NCI-H2107 treated with DMSO at 0.1 percent for 48 hours (cell line): ENCODE results near the gene LIMCH1.
"Not testable (repeated sequence)": the region's sequence is repeated elsewhere in the genome, so short reads cannot be mapped to it uniquely, and the experiment has no call there.

Experiments
- DNase-seq: peaks from one replicate; lab custom pipeline; 2025; ENCODE audit not compliant: unreplicated experiment; lab: John Stamatoyannopoulos, UW

The LIMCH1 gene

GRCh38 chr4:41668024-41668423 is 130.1 kb downstream of the LIMCH1 start:
- no peak for DNase-seq

DNA sequence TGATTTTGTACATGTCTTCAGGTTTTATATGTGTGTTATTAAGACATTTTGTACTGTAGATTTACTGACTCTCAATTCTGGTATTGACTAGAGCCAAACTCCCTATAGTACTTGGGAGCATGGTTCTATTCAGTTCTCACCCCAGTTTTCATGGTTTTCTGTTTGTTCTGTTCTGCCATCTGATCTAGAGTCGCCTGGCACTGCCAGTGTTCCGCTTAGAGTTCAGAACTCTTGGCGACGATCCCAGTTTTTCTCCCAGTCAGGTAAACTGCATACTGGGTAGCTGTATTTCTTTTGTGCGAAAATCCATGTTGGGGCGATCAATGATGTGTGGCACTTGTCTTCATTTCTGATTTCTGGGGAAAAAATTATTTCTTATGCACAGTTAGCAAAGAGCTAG is 132.6 kb downstream of the LIMCH1 start:
- peak; percentile 36 for DNase-seq

DNA sequence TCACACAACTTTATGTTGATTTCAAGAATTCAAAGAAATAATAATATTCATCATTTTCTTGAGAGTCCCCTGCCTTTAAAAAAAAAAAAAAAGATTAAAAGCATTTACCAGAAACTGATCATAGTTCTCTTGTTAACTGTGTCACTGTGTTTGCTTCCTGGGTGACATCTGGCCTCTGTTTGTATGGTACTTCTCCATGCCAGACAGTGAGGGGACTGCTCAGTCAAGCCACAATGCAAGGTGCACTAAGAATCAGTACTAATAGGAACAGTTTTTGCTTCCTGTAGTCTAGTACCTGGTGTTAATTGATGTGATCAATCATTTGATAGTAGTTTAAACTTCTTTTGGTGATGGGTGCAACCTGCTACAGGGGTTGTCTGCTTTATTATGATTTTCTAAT is 133.0 kb downstream of the LIMCH1 start:
- no peak for DNase-seq

DNA sequence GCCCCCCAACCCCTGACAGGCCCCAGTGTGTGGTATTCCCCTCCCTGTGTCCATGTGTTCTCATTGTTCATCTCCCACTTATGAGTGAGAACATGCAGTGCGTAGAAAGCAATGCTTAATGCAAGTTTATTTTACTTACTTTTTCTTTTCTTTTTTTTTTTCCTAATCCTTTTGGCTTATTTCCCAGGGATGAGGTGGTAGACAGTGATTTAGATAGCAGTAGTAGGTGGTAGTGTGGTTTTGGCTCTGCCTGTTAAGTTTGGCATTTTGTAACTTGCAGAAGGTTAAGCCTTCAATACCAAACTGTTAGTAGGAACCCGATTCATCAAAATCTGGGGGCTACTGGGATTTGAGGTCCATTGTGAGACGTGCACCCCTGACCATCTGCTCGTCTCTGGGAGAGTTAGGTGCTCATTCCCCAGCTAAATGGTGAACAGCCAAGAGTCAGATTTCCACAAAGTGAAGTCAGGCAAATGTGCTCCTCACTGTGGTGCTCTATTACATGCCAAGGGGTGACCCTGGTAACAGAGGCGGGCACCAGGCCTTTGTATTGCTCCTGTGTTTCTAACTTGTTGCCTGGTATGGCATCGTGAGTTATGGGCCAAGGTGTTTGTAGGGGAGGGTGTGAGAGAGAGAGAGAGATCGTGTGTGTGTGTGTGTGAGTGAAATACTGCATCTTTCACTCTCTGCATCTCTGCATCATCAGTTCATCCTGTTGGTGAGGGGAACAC is 140.3 kb downstream of the LIMCH1 start:
- no peak for DNase-seq

GRCh38 chr4:41678951-41679350 is 141.0 kb downstream of the LIMCH1 start:
- DNase-seq, result no peak

DNA sequence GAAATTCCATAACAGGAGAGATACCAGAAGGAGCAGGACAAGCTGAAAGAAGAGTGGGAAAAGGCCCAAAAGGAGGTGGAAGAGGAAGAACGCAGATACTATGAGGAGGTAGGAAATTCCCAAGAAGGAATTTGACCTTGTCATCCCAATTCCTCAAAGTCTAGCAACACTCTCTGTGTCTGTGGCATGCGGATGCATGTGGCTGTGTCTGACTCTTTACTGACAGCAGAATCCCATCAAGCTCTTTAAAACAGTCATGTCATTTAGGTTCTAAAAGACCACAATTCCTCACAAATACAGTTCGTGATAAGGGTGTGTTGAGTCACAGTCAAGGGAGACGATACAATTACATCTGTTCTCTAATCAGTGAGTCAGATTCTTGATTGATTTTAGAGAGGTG is 142.0 kb downstream of the LIMCH1 start:
- DNase-seq, result no peak

- no peak for DNase-seq
Observed at GRCh38 chr4:41681054-41681453, 143.1 kb downstream of the LIMCH1 start.

GRCh38 chr4:41683326-41683725 is 145.4 kb downstream of the LIMCH1 start:
- DNase-seq, result no peak

DNA sequence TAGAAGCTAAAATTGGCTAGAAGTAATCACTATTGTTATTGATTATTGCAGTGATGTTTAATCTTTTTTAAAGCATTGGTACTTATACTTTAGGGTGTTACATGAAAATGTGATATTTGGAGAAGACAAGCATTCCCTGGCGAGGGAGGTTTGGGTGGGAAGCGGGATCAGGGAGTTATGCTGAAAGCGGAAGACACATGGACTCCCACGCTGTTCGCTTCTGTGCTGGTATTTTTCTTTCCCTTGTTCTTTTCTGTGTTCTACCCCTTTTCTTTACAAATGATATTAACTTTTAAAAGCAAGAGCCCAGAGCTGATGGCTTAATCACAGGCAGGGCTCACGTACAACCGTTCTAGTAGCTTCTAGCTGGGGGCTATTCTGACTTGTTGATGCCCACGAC is 148.9 kb downstream of the LIMCH1 start:
- DNase-seq, result no peak

GRCh38 chr4:41687971-41688370 is 150.0 kb downstream of the LIMCH1 start:
- no peak for DNase-seq

DNA sequence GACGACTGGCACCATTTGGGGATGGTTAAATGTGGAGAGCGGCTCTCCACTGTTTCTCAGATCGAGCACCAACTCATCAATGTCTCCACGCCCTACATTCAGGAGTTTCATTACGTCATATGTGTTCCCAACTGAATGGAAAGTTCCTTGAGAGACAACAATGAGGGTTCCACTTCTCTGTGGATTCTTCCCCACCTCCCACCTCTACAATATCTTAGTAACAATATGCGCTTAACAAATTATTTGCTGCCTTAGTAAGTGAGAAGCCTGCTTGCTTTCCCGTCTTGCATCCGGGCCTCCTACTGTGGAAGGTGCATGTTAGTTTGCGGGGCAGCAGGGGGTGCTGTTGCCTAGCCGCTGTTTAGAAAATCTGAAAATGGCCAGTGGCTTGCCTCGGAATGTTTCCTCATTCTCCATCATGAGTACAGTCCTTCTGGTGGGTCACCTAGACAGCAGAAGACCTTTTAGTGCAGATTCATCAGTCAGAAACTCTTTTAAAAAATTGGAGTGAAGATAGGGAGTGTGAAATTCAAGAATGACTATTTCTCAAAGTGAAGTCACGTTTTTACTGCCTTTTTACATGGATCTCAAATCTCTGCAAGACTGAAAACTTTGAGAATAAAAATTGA is 154.9 kb downstream of the LIMCH1 start:
- DNase-seq, result peak; percentile 56

GRCh38 chr4:41693629-41694028 is 155.7 kb downstream of the LIMCH1 start:
- no peak for DNase-seq

DNA sequence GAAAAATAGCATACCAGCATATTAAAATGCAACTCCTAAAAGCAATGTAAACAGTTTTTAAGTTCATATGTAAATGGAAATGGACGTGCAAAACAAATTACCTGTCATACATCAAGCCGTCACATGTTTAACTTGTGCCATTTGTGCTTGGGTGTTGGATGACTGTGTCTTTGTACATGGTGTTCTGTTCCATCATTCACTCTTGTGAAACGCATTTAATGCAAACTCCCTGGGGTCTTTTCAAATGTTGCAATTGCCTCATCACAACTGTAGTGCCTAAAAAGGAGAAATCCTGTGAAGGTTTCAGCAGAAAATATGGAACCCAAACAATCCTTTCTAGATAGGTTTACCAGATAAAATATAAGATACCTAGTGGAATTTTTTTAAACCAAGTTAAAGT is 158.2 kb downstream of the LIMCH1 start:
- DNase-seq, result no peak

GRCh38 chr4:41696763-41697162 is 158.8 kb downstream of the LIMCH1 start:
- no peak for DNase-seq

DNA sequence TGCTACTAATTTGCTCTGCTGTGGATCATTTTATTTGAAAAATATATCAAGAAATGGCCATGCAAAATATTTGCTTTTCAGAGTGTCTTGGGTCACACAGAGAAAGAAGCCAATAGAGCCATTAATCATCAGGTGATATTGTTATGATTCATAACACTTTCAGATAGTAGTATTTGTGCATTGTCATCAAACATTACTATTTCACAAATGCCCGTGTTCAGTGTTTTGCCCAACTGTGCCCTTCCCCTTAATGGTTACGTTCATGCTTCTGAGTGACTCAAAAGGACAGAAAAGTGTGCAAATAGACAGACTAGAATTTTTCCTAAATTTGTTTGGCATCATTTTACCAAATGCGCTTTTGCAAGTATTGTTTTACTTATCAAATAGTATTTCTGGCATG is 164.0 kb downstream of the LIMCH1 start:
- no peak for DNase-seq

DNA sequence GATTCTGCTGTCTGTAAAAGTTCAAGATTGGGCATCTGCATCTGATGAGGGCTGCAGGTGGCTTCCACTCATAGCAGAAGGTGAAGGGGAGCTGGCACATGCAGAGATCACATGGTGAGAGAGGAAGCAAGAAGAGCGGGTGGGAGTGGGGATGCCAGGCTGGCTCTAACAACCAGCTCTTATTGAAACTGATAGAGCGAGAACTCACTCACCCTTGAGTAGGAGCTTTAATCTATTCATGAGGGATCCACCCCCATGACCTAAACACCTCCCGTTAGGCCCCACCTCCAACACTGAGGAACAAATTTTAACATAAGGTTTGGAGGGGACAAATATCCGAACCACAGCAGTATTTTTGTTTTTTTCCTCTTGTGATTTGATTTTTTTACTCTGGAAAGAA is 164.8 kb downstream of the LIMCH1 start:
- DNase-seq, result no peak

GRCh38 chr4:41703785-41704184 is 165.8 kb downstream of the LIMCH1 start:
- no peak for DNase-seq

- DNase-seq, result peak; percentile 30
Observed at GRCh38 chr4:41709844-41710481, 172.0 kb downstream of the LIMCH1 start.

DNA sequence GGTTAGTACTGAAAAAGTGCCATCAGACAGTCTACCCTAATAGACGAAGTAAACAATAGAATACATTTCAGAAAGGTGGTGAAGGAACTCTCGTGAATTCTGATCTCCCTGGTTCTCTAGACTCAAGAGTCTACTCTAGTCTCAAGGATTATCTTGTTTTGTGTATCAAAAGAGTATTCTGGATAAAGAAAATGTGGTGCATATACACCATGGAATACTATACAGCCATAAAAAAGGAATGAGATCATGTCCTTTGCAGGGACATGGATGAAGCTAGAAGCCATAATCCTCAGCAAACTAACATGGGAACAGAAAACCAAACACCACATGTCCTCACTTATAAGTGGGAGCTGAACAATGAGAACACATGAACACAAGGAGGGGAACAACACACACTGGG is 173.7 kb downstream of the LIMCH1 start:
- DNase-seq, result not testable (repeated sequence)

- DNase-seq, result no peak
Observed at GRCh38 chr4:41712425-41712824, 174.5 kb downstream of the LIMCH1 start.

GRCh38 chr4:41713768-41714167 is 175.8 kb downstream of the LIMCH1 start:
- no peak for DNase-seq

DNA sequence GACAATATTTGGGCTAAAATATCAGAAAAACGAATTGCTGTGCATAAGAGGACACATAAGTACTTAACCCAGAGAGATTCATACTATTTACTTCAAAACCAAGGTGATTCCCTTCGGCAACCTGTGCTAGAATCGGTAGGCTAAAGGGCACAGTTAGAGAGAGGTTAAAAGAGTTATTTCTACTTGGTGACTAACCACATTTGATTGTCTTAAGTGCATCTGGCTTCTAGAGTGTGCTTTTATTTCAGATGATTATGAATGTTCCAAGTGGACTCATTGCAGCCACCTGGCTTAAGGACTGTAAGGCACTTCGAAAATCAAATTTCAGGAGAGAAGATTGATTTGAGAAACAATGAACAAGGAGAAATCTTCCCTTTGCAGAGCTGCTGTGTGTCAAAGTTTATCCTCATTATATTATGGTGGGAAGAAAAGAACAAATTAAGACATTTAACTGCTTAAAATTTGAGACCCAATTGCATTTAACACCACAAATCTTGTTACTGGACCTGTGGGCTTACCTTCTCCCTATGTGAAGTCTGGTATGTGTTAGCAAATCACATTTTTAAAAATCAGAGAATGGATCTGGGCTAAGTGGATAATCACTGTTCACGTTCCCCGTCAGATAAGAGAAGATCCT is 176.5 kb downstream of the LIMCH1 start:
- no peak for DNase-seq
